Gastroesophageal sphincter (tissue), 3 donors: Measurements from ENCODE around the gene SEC11A.

Experiments
- EP300 ChIP-seq: sonication (generic); formaldehyde crosslinking; IDR thresholded peaks from one replicate; pipeline ENCODE4 v1.6.1; 2017; ENCODE audit warnings: antibody characterized with exemption, mild to moderate bottlenecking
- POLR2A ChIP-seq, 2 donors: fragments of 450-650 bp; IDR thresholded peaks; one replicate each; pipeline ENCODE4 v1.6.1; 2017; ENCODE audit warnings: antibody characterized with exemption in 2 of 2, mild to moderate bottlenecking in 2 of 2, moderate library complexity in 1 of 2
- POLR2AphosphoS5 ChIP-seq: sonication (generic); formaldehyde crosslinking; IDR thresholded peaks from one replicate; pipeline ENCODE4 v1.6.1; 2017; ENCODE audit warnings: antibody characterized with exemption
- TF ChIP-seq, protein P1 (sequence below), 4 experiments: fragments of 200-600 bp in 2 of 4; fragments of 450-650 bp in 2 of 4; sonication (generic) in 1 of 4; IDR thresholded peaks; one replicate each; pipeline ENCODE4 v1.5.1; 2017 to 2019; ENCODE audit warnings: antibody characterized with exemption in 4 of 4, mild to moderate bottlenecking in 2 of 4, moderate library complexity in 2 of 4

DNA sequence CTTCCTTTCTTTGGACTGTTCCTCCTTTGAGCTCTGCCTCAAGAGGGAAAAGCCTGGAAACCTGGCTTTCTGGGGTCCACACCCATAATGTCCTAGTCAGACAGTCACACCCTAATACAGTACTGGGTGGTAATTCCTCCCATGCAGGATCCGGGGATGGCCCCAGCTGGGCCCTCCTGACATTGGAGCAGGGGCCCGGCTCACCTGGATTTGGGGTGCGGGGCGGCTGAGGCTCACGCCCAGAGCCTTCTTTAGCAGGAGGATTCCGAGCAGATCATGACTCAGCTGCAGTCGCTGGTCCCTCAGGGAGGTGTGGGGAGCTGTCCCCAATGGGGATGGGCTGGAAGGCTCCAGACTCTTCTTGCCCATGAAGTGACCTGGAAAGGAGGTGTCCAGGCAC lies 59.0 kb downstream of the SEC11A start:
- TF ChIP-seq, protein P1, sequence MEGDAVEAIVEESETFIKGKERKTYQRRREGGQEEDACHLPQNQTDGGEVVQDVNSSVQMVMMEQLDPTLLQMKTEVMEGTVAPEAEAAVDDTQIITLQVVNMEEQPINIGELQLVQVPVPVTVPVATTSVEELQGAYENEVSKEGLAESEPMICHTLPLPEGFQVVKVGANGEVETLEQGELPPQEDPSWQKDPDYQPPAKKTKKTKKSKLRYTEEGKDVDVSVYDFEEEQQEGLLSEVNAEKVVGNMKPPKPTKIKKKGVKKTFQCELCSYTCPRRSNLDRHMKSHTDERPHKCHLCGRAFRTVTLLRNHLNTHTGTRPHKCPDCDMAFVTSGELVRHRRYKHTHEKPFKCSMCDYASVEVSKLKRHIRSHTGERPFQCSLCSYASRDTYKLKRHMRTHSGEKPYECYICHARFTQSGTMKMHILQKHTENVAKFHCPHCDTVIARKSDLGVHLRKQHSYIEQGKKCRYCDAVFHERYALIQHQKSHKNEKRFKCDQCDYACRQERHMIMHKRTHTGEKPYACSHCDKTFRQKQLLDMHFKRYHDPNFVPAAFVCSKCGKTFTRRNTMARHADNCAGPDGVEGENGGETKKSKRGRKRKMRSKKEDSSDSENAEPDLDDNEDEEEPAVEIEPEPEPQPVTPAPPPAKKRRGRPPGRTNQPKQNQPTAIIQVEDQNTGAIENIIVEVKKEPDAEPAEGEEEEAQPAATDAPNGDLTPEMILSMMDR (IDR thresholded peaks at IDR 0.05) = no peak
- no peak for TF ChIP-seq POLR2A (IDR thresholded peaks at IDR 0.05)
- TF ChIP-seq EP300 = no peak
- no peak for TF ChIP-seq POLR2AphosphoS5
